Thyroid gland (tissue), 4 donors: Measurements from ENCODE around the gene SH3D19.

Experiments
- POLR2A ChIP-seq, 2 donors: fragments of 450-650 bp; IDR thresholded peaks; one replicate each; pipeline ENCODE4 v1.6.1; 2017; ENCODE audit warnings: antibody characterized with exemption in 2 of 2, mild to moderate bottlenecking in 2 of 2, moderate library complexity in 1 of 2
- TF ChIP-seq, protein P1 (sequence below), 6 experiments: fragments of 200-600 bp in 3 of 6; fragments of 450-650 bp in 3 of 6; sonication (generic) in 3 of 6; IDR thresholded peaks; one replicate each; pipeline ENCODE4 v1.5.1; 2016 to 2019; ENCODE audit warnings: antibody characterized with exemption in 6 of 6, mild to moderate bottlenecking in 2 of 6, inconsistent platforms in 1 of 6, moderate library complexity in 1 of 6

GRCh38 chr4:151297170-151297569 lies 28.2 kb downstream of the SH3D19 start:
- TF ChIP-seq, protein P1, sequence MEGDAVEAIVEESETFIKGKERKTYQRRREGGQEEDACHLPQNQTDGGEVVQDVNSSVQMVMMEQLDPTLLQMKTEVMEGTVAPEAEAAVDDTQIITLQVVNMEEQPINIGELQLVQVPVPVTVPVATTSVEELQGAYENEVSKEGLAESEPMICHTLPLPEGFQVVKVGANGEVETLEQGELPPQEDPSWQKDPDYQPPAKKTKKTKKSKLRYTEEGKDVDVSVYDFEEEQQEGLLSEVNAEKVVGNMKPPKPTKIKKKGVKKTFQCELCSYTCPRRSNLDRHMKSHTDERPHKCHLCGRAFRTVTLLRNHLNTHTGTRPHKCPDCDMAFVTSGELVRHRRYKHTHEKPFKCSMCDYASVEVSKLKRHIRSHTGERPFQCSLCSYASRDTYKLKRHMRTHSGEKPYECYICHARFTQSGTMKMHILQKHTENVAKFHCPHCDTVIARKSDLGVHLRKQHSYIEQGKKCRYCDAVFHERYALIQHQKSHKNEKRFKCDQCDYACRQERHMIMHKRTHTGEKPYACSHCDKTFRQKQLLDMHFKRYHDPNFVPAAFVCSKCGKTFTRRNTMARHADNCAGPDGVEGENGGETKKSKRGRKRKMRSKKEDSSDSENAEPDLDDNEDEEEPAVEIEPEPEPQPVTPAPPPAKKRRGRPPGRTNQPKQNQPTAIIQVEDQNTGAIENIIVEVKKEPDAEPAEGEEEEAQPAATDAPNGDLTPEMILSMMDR (IDR thresholded peaks at IDR 0.05), result no peak
- TF ChIP-seq POLR2A (IDR thresholded peaks at IDR 0.05), result no peak
